Activated T-cell treated with anti-CD3 and anti-CD28 coated beads, Interleukin-2, amount 50 U/mL, for 1 hour (primary cell): ENCODE results near the gene AIG1.
"Not testable (repeated sequence)": the region's sequence is repeated elsewhere in the genome, so short reads cannot be mapped to it uniquely, and the experiment has no call there.

Source experiments
- DNase-seq: peaks from one replicate; pipeline ENCODE4 v3.0.0-alpha.2; 2020

AIG1 gene

DNA sequence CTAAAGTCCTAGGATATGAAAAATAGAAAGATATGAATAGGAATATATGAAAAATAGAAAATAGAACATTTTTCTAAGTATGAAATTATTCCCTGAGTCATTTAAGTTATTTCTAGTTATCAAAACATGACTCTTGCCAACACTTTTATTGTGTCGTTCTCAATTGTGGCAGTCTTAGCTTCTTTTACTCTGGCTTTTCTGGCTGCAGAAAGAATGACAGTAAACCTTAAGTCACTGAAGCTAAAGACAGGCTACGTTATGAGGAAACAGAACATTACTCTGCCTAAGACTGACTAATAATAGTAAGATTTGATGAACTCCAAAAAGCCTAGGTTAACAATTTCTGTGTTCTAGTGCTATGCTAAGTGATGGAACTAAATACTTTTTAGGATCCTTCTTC is 74.6 kb downstream of the AIG1 start:
- DNase-seq, result no peak

DNA sequence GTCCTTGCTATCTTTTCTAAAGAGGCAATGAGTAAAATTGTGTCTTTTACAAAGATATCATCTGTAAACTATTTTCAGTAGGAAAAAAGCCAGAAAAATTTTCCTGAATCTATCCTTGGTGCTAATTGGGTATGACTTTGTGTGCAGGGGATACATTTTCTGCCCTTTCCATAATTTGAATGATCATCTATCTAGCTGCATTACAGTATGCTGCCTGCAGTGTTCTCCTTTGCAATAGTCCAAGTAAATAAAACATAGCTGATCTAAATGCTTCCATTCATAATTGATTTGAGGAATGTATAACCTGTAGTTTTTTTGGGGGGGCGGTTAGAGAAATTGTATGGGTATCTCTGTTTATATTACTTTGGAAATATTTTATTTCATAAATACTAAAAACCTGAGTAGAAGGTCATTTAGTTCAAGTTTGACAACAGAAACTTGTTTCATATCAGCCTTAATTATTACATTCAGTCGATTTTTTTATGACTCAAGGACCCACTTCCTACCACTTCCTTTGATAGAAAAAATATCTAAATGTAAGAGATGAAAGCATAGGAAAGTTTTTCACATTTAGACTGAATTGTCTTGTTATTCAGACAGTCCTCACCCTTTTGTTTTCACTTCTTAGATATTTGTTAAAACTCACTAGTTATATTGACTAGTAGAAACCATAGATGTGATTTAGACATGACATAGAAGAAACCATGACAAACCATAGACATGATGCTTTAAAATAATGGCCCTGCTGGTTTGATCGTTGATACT is 75.3 kb downstream of the AIG1 start:
- DNase-seq, result no peak

DNA sequence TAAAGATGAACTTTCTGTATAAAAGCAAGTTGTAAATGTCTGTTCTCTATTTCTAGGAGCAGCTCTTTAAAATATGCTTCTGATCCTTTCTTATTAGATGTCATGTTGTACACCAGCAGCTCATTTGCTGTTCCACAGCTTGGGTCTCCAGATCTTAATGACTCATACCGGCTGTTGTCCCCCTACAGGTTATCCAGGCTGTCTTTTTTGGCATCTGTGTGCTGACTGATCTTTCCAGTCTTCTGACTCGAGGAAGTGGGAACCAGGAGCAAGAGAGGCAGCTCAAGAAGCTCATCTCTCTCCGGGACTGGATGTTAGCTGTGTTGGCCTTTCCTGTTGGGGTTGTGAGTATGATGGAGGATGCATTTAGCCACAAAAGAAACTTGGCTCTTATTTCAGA is 76.0 kb downstream of the AIG1 start:
- peak; percentile 16 for DNase-seq

DNA sequence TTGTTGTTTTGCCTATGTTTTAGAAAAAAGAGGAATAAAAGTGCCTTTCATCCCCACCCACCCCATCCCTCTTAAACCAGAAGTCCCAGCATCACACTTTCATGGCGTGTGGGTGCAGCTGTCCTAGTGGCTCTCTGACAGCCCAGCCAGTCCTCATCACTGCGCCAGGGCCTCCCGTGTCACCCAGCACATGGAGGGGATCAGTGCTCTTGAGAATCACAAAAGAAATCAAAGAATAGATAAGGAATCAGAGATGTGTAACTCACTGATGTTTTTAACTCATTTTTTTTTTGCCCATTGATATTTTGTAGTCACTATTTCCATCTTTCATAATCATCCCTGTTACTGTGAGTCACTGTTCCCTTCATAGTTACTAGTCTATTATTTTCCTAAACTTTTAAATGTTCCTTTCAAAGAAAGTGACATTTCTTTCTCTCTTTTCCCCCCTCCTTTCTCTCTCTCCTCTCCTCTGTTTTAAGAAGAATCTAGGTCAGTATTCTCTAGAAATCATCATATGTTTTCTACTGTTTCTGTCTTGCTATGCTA is 78.6 kb downstream of the AIG1 start:
- DNase-seq, result no peak

DNA sequence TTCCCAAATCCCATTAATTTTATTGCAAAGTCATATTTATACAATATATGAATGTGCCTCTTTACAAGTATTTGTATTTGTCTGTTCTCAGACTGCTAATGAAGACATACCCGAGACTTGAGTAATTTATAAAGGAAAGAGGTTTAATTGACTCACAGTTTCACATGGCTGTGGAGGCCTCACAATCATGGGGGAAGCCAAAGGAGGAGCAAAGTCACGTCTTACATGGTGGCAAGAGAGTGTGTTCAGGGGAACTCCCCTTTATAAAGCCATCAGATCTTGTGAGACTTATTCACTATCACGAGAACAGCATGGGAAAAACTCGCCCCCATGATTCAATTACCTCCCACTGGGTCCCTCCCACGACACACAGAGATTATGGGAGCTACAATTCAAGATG is 79.2 kb downstream of the AIG1 start:
- not testable (repeated sequence) for DNase-seq

DNA sequence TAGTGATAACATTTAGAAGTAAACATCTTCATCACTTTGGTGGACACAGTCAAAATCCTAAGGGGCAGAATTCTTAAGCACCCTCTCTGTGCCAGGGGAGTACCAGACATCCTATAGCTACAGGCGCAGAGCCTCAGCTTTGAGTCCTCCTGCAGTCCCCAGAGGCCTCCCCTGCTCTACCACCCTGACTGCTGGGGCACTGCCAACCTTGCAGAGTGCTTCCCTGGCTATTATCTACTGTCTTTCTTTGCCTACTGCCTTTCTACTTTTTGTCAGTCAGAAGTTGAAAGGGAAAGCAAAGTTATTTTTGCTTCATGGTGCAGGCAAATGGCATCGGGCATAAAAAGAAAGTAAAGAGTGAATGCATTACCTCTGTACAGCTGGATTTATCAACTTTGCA is 80.1 kb downstream of the AIG1 start:
- DNase-seq, result no peak

DNA sequence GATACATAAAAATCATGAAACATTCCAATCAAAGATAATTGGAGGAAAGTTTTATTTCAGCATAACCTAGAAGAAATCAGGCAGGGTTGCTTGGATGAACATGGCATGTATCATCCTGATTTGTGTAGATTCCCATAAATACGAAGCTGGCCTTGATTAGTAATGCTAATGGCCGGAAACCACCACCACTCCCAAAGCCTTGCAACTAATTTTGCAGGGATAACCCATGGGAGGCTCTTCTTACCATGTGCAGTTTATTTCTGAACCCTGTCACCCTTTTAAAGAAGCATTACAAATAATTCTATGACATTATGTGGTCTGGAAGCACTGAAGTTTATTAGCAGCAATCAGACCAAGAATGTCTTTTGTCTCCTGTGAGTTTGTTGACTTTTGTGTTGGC is 80.8 kb downstream of the AIG1 start:
- no peak for DNase-seq

DNA sequence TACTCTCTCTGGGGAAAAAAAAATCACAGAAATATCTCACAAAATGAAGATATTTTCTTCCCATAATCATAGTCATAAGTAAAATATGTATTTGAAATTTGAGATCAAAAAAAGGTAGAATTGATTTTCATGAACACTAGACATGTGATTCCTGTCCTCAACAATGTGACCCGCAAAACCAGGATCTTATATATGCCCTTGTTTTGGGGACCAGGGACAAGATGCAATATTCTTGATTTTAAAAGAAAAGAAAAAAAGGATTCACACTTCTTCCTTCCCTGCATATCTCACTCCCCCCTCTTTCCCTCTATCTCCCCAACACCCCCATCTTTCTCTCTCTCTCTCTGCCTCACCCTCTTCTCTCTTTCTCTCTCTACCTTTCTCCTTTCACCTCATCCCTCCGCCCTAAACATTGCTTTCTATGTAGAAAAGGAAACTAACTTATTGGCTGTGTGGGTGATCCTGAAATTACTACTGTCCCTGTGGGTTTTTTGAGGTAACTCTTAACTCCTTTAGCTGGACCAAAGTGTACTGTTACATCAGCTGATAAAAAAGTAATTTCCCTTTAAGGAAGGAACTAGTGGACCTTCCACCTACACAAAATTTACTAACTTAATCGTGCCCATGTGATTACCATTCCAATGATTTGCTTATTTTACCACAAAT is 85.6 kb downstream of the AIG1 start:
- no peak for DNase-seq

DNA sequence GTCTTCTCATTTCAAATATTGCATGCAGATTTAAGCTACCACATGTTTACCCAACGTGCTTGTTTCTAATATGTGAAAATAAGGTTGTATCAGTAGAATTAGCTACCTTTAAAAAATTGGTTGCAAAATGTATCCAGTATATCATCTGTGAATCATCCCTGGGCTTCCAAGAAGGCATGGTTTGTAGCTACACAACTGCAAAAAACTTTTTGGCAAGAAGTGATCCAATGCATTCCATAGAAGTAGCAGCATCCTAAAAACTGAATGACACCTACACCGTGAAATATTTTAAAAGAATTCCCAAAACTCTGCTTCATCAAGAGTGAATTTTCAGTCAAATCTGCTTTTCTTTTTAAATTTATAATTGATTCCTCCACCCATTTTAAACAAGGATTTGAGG is 89.1 kb downstream of the AIG1 start:
- DNase-seq, result no peak

DNA sequence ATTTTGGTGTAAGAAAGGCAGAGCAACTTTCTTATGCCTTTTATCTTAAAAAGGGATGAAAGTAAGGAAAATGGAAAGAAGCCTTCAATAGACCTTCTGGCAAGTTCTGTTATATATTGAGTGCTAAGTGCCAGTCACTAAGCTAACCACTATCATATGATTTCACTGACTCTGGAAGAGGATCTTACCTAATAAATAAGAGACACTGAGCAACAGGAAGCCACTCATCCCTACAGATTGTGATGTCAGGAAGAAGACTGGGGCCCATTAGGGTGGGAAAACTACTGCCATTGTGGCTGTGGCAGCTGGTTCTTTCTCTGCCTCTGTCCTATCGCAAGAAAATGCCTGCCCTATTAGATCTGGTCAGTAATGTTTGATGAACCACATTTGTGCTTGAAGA is 89.6 kb downstream of the AIG1 start:
- no peak for DNase-seq

DNA sequence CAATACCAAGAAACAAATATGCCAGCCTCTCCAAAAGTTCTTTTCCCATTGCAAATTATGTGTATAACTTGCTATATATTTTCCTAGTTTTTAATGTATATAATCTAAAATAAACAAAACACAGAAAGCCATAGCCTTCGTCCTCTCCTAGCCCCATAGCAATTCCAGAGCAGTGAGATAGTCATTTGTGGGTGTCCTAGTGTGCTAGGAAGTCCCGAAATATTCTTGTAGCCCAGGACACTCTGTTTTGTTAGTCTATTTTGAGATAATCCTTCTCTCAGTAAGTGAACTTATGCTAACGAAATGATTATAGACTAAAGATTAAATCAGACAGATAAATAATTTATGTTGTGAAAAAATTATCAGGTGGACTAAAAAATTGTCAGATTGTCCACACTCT is 90.7 kb downstream of the AIG1 start:
- DNase-seq, result no peak

DNA sequence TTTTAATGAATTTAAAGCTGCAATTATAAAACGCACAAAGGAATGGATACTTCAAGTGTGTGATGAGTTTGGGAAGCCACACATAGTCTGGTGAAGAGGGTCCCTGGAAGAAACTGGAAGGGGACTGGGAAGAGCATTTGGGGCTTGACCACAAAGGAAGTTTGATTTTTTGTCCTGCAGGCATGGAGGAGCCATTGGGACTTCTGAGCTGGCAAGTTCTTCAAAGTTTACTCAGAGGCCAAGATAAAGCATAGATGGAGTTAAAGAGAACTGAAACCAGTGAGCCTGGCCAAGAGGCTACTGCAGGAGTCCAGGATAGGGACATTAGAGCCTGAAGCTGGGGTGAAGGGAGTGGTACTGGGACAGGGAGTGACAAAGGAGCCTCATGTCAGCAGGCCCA is 95.0 kb downstream of the AIG1 start:
- DNase-seq, result no peak

DNA sequence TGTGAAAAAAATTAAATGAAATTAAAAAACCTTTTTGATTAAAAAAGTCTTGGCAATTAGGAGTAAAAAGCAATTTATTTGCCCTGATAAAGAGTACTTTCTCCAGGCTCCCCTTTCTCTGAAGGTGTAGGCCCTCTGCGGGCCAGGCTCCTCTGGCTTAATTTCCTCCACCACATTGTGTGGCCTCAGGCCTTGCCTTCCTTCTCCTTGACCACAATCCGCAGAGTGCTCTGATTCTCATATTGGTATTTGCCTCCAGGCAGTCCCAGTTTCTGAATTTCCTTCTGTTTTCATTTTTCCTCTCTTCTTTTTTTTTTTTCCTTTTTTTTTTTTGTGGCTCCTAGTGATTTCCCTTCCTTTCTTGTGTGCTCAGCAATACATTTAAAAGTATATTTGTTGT is 96.4 kb downstream of the AIG1 start:
- DNase-seq, result no peak

DNA sequence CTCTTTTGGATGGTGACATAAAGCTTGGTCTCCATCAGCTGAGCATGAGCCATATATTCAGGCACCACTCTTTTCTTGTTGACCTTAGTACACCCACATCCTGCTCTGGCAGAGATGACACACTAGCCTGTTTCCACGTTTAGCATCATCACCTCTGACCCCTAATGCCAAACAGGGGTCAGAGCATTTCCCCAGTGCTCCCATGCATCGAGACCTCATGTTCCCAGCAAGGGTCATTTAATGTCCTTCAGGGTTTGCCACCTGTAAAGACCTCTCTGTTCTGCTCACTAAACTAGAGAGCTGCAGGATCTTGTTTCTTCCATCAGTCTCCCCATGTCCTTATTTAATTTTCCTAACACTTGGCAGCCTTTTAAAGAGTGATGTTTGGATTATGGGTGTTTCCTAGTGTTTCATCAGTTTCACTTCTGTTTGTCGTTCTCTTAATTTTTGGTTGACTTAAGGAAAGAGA is 97.5 kb downstream of the AIG1 start:
- no peak for DNase-seq

DNA sequence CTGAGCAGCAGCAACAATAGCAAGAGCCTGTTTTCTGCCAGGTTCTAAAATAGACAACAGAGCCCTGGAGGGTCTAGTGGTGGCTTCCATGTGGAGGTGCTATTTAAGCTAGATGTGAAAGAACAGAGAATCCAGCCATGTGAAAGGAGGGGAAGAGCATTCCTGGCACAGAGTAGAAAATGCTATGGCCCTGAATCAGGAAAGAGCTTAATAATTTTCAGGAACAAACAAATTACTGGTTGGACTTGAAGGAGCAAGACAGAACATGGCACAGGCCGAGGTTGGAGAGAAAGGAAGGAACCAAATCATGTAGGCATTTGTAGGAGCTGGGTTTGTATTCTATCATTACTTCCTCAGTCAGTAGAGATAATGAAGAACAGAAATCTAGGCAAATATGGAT is 98.3 kb downstream of the AIG1 start:
- no peak for DNase-seq

DNA sequence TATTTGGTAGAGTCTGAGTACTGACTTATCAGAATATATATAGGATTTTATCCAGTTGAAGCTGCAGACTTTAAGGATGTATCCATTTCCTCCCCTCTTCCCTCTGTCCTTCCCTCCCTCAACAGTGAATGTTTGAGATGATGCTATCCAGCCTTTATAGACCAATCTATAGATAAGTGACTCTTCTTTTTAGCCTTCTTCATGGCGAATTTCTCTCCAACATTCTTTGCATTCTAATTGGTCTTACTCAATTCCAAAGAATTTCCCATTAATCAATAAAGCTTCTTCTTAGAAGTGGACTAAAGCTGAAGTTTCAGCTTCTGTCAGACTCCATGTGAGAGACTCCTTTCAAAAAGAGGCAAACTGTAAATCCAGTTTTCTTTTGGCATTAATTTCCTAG is 99.3 kb downstream of the AIG1 start:
- no peak for DNase-seq

DNA sequence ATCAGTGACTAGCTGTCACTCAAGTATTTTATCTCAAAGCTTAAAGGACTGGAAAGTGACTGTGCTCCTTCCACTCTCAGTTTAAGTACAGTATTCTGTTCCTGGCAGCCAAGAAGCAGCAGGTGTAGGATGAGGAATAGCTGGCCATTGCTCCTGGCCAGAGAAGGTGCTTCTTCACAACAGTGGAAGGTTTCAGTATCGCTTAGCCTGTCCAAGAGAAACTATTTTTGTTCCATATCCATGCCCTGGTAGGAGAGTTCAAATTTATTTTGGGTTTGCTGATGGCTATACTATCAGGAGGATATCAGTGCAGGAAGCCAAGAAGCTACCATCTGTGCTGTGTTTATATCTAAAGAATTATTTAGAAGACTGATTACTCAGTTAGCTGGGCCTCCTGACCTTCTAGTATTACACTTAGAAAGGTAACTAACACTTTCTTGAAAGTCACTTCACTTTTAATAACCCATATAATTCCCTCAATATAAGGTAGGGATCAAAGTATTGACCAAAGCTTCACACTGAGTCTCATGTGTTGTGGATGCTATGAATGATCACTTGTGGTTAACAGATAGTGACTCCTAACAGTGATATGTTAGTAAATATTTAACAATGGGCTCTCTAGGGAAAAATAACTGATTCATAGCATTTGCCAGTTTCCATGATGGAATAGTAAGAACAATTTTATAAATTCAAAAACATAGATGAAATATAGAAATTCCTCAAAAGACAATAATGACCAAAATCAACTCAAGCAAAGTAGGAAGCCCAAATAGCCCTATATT is 99.9 kb downstream of the AIG1 start:
- DNase-seq, result no peak

DNA sequence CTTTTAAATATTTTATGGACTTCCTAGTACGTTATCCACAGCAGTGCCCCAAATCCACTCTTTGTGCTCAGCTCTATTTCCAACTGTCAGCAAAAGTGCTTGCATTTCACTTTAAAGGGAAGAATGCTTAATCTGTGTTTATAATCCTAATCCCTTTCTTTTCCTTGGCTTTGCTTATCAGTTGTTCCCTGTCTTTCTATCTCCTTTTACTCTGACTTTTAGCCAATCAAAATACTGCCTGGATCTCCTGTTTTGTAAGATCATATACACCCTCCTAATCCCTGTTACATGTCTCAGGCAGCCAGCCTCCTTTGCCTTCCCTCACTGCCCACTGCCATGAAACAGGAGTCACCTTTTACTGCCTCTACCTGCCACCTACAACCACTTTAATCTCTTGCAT is 102.9 kb downstream of the AIG1 start:
- no peak for DNase-seq

DNA sequence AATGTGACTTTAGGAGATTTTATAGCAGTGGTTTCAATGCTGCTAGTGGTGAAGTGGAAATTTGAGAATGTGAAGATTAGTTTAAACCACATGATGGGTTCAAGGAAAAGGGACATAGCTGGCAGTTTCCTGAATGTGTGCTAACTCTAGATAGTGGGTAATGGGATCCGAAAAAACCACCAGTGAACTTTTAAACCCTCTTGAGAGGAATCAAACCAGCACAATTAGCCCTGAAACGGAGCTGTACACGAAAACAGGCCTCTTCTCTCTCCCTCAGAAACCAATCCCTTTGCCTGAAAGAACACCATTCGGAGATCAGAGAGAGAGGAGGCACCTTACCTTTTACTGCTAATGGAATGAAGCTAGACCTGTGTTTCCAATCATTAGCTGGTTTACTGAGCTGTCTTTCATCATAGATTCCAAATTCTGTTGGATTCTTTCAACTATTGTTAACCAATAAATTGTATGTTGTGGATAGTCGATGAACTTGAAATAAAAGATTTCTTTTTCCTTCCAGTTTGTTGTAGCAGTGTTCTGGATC is 103.9 kb downstream of the AIG1 start:
- no peak for DNase-seq

DNA sequence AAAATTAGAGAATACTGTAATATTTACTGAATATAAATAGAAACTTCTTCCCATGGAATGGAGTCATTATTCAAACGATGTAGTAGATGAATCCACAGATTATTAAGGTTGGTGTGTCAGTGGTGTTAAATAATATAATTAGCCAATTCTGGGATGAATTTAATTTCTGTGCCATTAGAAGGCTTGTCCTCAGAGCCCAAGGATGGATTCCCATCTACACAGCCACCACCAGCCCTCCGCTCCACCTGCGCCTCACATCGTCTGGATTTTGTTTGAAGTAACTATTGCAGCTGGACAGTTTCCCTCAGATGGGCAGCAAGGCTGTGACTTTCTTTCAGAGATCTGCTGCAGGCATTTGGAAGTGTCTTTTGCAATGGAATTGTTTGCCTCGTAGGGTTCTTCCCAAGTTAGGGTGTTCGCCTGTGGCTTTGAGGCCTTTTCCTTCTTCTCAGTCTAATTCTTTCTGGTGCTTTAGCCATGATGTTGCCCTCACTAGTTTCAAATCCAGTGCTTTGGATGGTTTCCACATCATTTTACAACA is 104.7 kb downstream of the AIG1 start:
- DNase-seq, result no peak

DNA sequence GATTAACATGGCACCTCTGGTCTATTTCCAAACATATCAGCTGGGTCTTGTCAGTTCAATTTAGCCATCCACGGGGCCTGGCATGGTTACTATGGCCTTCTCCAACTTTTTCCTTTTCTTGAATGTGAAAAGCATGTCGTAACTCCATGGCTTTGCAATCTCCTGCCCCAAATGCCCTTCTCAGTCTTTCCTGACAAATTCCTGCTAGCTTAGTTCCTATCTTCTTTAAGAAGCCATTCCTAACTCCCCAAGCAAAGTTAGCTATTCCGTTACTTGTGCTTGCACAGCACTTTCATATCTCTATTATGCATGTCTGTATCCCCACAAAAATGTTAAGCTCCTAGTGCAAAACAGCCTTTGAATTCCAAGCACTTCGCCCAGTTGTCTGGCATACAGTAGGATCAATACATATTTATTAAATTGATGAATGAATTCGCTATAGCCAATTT is 105.6 kb downstream of the AIG1 start:
- DNase-seq, result no peak

DNA sequence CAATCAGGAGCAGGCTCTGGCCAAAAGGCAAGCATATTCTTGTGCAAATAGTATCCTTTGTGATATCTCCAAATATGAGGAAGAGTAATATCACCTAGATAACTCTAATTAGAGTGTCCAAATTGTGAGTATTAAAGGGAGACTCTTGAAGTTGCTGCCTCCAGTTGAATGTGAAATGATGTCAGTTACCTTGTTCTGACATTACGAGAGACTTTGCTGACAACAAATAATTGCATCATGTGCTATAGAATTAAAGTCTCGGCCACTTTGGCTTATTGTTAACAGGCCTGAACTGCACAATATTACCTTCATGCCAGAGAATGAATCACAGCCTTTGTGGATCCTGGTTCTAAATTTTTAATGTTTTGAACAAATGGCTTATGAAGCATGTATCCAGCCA is 106.5 kb downstream of the AIG1 start:
- no peak for DNase-seq

DNA sequence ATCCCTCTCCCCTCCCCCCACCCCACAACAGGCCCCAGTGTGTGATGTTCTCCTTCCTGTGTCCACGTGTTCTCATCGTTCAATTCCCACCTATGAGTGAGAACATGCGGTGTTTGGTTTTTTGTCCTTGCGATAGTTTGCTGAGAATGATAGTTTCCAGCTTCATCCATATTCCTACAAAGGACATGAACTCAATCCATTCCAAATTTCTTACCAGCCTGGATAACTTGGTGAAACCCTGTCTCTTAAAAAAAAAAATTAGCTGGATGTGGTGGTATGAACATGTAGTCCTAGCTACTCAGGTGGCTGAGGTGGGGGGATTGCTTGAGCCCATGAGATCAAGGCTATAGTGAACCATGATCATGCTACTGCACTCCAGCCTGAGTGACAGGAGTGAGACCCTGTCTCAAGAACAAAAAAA is 107.7 kb downstream of the AIG1 start:
- not testable (repeated sequence) for DNase-seq
